GM21786 (cell line): Measurements from ENCODE around the gene RAMP1.
"Not testable (repeated sequence)": the region's sequence is repeated elsewhere in the genome, so short reads cannot be mapped to it uniquely, and the experiment has no call there.

Source experiments
- ATAC-seq: cut with Tn5 transposase; IDR thresholded peaks from one replicate; pipeline ENCODE4 v1.9.1; 2021; ENCODE audit not compliant: unreplicated experiment

The RAMP1 gene

GRCh38 chr2:237859533-237860272 lies at the start of gene RAMP1:
TSS of gene RAMP1 (plus strand) at chr2:237859623. CDS start at chr2:237859676, 53 bp downstream.
- no peak for ATAC-seq

- no peak for ATAC-seq
Observed at GRCh38 chr2:237815637-237816036, 43.8 kb upstream of the RAMP1 start.

GRCh38 chr2:237816531-237816930 lies 42.9 kb upstream of the RAMP1 start:
- ATAC-seq, result no peak

GRCh38 chr2:237818066-237818473 lies 41.4 kb upstream of the RAMP1 start:
- ATAC-seq, result no peak

- ATAC-seq, result no peak
Observed at GRCh38 chr2:237819231-237819630, 40.2 kb upstream of the RAMP1 start.

GRCh38 chr2:237820421-237820820 lies 39.0 kb upstream of the RAMP1 start:
- ATAC-seq, result no peak

GRCh38 chr2:237823544-237823943 lies 35.9 kb upstream of the RAMP1 start:
- ATAC-seq, result no peak

GRCh38 chr2:237824085-237824484 lies 35.3 kb upstream of the RAMP1 start:
- no peak for ATAC-seq

GRCh38 chr2:237827421-237827987 lies 31.9 kb upstream of the RAMP1 start:
- ATAC-seq, result no peak

- ATAC-seq, result no peak
Observed at GRCh38 chr2:237830522-237830921, 28.9 kb upstream of the RAMP1 start.

- ATAC-seq, result no peak
Observed at GRCh38 chr2:237833546-237833945, 25.9 kb upstream of the RAMP1 start.

- ATAC-seq, result no peak
Observed at GRCh38 chr2:237835372-237835771, 24.1 kb upstream of the RAMP1 start.

- no peak for ATAC-seq
Observed at GRCh38 chr2:237841051-237841450, 18.4 kb upstream of the RAMP1 start.

- ATAC-seq, result not testable (repeated sequence)
Observed at GRCh38 chr2:237848940-237849339, 10.5 kb upstream of the RAMP1 start.

GRCh38 chr2:237854295-237854694 lies 5.1 kb upstream of the RAMP1 start:
- no peak for ATAC-seq

GRCh38 chr2:237857791-237858190 lies 1.6 kb upstream of the RAMP1 start:
- ATAC-seq, result no peak

- ATAC-seq, result no peak
Observed at GRCh38 chr2:237858294-237859081, 935 bp upstream of the RAMP1 start.

- ATAC-seq, result no peak
Observed at GRCh38 chr2:237859082-237859433, 365 bp upstream of the RAMP1 start.

- no peak for ATAC-seq
Observed at GRCh38 chr2:237860273-237860935, 981 bp downstream of the RAMP1 start.

- no peak for ATAC-seq
Observed at GRCh38 chr2:237861875-237862527, 2.6 kb downstream of the RAMP1 start.

GRCh38 chr2:237862528-237862895 lies 3.1 kb downstream of the RAMP1 start:
- ATAC-seq, result no peak
